GM12878 (cell line): ENCODE data around the gene GRM7.

Experiments
- HSF1 ChIP-seq: fragments of 150-350 bp; IDR thresholded peaks from 2 replicates; pipeline ENCODE4 v1.6.1; 2014; ENCODE audit warnings: mild to moderate bottlenecking, low read depth, low read length
- JUND ChIP-seq: IDR thresholded peaks from 2 replicates; pipeline ENCODE4 v1.6.1; 2012; ENCODE audit warnings: low read depth, mild to moderate bottlenecking, low read length, improper control_type of control experiment, moderate library complexity
- POLR2A ChIP-seq: IDR thresholded peaks from 2 replicates; pipeline ENCODE4 v1.6.1; 2011; ENCODE audit warnings: low read depth, mild to moderate bottlenecking, low read length
- SPI1 ChIP-seq: IDR thresholded peaks from 2 replicates; pipeline ENCODE4 v1.6.1; 2011; ENCODE audit warnings: low read depth, mild to moderate bottlenecking, low read length, moderate library complexity, borderline replicate concordance; ENCODE audit not compliant: insufficient read depth
- TCF12 ChIP-seq: IDR thresholded peaks from 2 replicates; pipeline ENCODE4 v1.6.1; 2011; ENCODE audit warnings: low read depth, mild to moderate bottlenecking, low read length
- ZNF274 ChIP-seq: IDR thresholded peaks from one replicate; pipeline ENCODE4 v1.8.0; 2011; ENCODE audit not compliant: insufficient read length, insufficient read depth
- TF ChIP-seq, protein P1 (sequence below), 3 experiments: IDR thresholded peaks in 2 of 3; conservative IDR thresholded peaks in 1 of 3; 2 replicates each; pipeline ENCODE4 v1.5.1; 2011; ENCODE audit warnings: low read depth in 3 of 3, low read length in 3 of 3, mild to moderate bottlenecking in 3 of 3, control low read depth in 2 of 3, moderate library complexity in 2 of 3, inconsistent platforms in 1 of 3, mixed read lengths in 1 of 3; ENCODE audit not compliant: control insufficient read depth in 2 of 3, insufficient read depth in 1 of 3; ENCODE audit errors: extremely low read depth in 1 of 3
- TF ChIP-seq, protein P2 (sequence below): fragments of 450-650 bp; IDR thresholded peaks from 2 replicates; pipeline ENCODE4 v1.6.1; 2018; ENCODE audit warnings: borderline replicate concordance, mild to moderate bottlenecking; ENCODE audit not compliant: partially characterized antibody

DNA sequence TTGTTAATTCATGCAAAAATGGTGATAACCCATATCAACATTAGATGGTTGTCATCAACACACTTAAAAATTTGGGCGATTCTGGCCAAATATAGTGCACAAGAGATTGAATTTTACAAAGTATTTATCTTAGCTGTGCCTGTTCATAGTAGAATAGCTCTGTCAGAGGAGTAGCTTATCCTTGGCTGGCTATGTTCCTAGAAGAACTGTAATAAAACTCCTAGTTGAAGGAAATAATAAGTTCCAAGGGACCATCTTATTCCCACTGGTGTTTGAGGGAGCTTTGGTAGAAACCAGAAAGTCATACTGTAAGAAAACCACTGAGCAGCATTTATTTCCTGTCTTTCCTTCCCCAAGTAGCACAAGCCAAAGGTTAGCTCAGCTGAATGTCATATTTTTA, 201.8 kb downstream of the GRM7 start:
- TF ChIP-seq, protein P1, sequence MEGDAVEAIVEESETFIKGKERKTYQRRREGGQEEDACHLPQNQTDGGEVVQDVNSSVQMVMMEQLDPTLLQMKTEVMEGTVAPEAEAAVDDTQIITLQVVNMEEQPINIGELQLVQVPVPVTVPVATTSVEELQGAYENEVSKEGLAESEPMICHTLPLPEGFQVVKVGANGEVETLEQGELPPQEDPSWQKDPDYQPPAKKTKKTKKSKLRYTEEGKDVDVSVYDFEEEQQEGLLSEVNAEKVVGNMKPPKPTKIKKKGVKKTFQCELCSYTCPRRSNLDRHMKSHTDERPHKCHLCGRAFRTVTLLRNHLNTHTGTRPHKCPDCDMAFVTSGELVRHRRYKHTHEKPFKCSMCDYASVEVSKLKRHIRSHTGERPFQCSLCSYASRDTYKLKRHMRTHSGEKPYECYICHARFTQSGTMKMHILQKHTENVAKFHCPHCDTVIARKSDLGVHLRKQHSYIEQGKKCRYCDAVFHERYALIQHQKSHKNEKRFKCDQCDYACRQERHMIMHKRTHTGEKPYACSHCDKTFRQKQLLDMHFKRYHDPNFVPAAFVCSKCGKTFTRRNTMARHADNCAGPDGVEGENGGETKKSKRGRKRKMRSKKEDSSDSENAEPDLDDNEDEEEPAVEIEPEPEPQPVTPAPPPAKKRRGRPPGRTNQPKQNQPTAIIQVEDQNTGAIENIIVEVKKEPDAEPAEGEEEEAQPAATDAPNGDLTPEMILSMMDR (IDR thresholded peaks at IDR 0.05 in 2 of 3, conservative IDR thresholded peaks at IDR 0.05 in 1 of 3; ENCODE audit: control insufficient read depth in 2 of 3, extremely low read depth in 1 of 3, insufficient read depth in 1 of 3, low read depth in 3 of 3, low read length in 3 of 3): no peak
- TF ChIP-seq POLR2A: no peak
- TF ChIP-seq TCF12: no peak
- no peak for TF ChIP-seq HSF1
- TF ChIP-seq ZNF274: no peak
- TF ChIP-seq SPI1: no peak
- TF ChIP-seq, protein P2, sequence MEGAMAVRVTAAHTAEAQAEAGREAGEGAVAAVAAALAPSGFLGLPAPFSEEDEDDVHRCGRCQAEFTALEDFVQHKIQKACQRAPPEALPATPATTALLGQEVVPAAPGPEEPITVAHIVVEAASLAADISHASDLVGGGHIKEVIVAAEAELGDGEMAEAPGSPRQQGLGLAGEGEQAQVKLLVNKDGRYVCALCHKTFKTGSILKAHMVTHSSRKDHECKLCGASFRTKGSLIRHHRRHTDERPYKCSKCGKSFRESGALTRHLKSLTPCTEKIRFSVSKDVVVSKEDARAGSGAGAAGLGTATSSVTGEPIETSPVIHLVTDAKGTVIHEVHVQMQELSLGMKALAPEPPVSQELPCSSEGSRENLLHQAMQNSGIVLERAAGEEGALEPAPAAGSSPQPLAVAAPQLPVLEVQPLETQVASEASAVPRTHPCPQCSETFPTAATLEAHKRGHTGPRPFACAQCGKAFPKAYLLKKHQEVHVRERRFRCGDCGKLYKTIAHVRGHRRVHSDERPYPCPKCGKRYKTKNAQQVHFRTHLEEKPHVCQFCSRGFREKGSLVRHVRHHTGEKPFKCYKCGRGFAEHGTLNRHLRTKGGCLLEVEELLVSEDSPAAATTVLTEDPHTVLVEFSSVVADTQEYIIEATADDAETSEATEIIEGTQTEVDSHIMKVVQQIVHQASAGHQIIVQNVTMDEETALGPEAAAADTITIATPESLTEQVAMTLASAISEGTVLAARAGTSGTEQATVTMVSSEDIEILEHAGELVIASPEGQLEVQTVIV: no peak
- TF ChIP-seq JUND: no peak
